ENCODE results near the gene CSRP1.

DNA sequence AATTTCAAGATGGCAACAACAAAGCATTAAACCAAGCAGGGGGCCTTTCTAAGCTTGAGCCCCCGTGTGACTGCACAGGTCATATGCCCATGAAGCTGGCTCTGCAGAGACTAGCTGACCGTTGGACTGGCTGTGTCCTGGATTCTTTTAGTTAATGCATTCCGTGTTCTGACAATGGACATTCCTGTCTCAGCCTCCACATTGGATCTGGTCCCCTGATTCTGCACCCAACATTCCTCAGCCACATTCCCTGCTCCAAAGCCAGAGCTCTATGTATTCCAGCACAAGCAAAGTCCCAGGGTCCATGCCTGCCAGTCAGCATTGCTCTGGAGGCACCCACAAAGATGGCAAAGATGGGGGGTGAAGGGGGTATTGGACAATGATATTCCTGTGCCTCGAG, 26.9 kb upstream of the CSRP1 start:
- TF ChIP-seq HNF4G (IDR thresholded peaks at IDR 0.05; ENCODE audit: borderline replicate concordance, low read depth, low read length) (no peak), HNF4G (CRISPR knock-in tag; IDR thresholded peaks at IDR 0.05; ENCODE audit: borderline replicate concordance, low read depth) (no peak)
- TF ChIP-seq, protein P1, sequence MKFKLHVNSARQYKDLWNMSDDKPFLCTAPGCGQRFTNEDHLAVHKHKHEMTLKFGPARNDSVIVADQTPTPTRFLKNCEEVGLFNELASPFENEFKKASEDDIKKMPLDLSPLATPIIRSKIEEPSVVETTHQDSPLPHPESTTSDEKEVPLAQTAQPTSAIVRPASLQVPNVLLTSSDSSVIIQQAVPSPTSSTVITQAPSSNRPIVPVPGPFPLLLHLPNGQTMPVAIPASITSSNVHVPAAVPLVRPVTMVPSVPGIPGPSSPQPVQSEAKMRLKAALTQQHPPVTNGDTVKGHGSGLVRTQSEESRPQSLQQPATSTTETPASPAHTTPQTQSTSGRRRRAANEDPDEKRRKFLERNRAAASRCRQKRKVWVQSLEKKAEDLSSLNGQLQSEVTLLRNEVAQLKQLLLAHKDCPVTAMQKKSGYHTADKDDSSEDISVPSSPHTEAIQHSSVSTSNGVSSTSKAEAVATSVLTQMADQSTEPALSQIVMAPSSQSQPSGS (CRISPR knock-in tag; IDR thresholded peaks at IDR 0.05) = no peak
